IMR-90 (cell line): ENCODE results near the gene FAM83F. TPM values are rescaled to one million over a fixed set of nuclear protein-coding genes. Genes with fewer than 3 reads are reported as not detected.

Source experiments
- ATAC-seq: fragments of 200-7000 bp; cut with Tn5 transposase; 2 replicates; pipeline ENCODE4 v1.9.1; 2020; ENCODE audit warnings: low read depth, mild to moderate bottlenecking, moderate library complexity
- BruUV-seq: library from RNA; stranded (reverse); fragments of 400-500 nt; replicated peaks from 2 replicates; lab custom pipeline; 2021; lab: Mats Ljungman, UMichigan
- CTCF ChIA-PET: fragments of 300-600 bp; formaldehyde crosslinking; extraction: SDS; loops from one replicate; lab custom pipeline; 2021; ENCODE audit warnings: antibody characterized with exemption; lab: Yijun Ruan, JAX
- POLR2A ChIA-PET: fragments of 300-600 bp; sonication (Branson Sonifier 250); formaldehyde crosslinking; loops from one replicate; lab custom pipeline; 2022; ENCODE audit warnings: antibody characterized with exemption; ENCODE audit not compliant: unreplicated experiment; lab: Charles Lee
- DNase-seq: peaks from one replicate; pipeline ENCODE4 v3.0.0; 2013
- H2AFZ ChIP-seq: replicated peaks from 2 replicates; pipeline ENCODE3; 2013; ENCODE audit warnings: low read length, mild to moderate bottlenecking; ENCODE audit not compliant: poor library complexity
- H2AK5ac ChIP-seq: 2 replicates; pipeline ENCODE4 v1.6.1; 2013; ENCODE audit warnings: low read depth, low read length, inconsistent platforms
- H2AK9ac ChIP-seq: replicated peaks from 2 replicates; pipeline ENCODE3; 2013; ENCODE audit warnings: mild to moderate bottlenecking, low read depth, low read length, moderate library complexity; ENCODE audit not compliant: poor library complexity
- H2BK120ac ChIP-seq: 2 replicates; pipeline ENCODE4 v1.6.1; 2013; ENCODE audit warnings: low read depth, low read length, inconsistent platforms
- H2BK15ac ChIP-seq: 3 replicates; pipeline ENCODE4 v1.6.1; 2013; ENCODE audit warnings: low read depth, low read length, inconsistent platforms
- H2BK20ac ChIP-seq: 2 replicates; pipeline ENCODE4 v1.6.1; 2013; ENCODE audit warnings: low read depth, mild to moderate bottlenecking, inconsistent platforms, low read length, moderate library complexity
- H2BK5ac ChIP-seq: 2 replicates; pipeline ENCODE4 v1.6.1; 2013; ENCODE audit warnings: mild to moderate bottlenecking, low read depth, low read length, inconsistent platforms; ENCODE audit not compliant: poor library complexity, severe bottlenecking
- H3K14ac ChIP-seq: replicated peaks from 2 replicates; pipeline ENCODE4 v1.6.1; 2013; ENCODE audit warnings: low read depth, low read length, inconsistent platforms
- H3K18ac ChIP-seq: 2 replicates; pipeline ENCODE4 v1.6.1; 2013; ENCODE audit warnings: low read depth, low read length, control low read depth
- H3K23ac ChIP-seq: 2 replicates; pipeline ENCODE4 v1.6.1; 2013; ENCODE audit warnings: low read depth, low read length, inconsistent platforms
- H3K27ac ChIP-seq: 2 replicates; pipeline ENCODE4 v1.5.1; 2013; ENCODE audit warnings: mild to moderate bottlenecking, control low read depth, low read length; ENCODE audit not compliant: insufficient read depth
- H3K27me3 ChIP-seq: 2 replicates; pipeline ENCODE4 v1.6.1; 2013; ENCODE audit warnings: low read length; ENCODE audit not compliant: control insufficient read depth, insufficient read depth
- H3K36me3 ChIP-seq: 2 replicates; pipeline ENCODE4 v1.6.1; 2013; ENCODE audit warnings: low read length, mixed read lengths; ENCODE audit not compliant: control insufficient read depth, insufficient read depth
- H3K4ac ChIP-seq: 2 replicates; pipeline ENCODE4 v1.6.1; 2013; ENCODE audit warnings: low read depth, low read length, inconsistent platforms
- H3K4me1 ChIP-seq: 2 replicates; pipeline ENCODE4 v1.6.1; 2013; ENCODE audit warnings: low read length, mixed read lengths; ENCODE audit not compliant: control insufficient read depth, insufficient read depth
- H3K4me2 ChIP-seq: 2 replicates; pipeline ENCODE4 v1.6.1; 2013; ENCODE audit warnings: low read depth, mild to moderate bottlenecking, control low read depth, low read length, moderate library complexity
- H3K4me3 ChIP-seq: 2 replicates; pipeline ENCODE4 v1.5.1; 2013; ENCODE audit warnings: low read depth, mild to moderate bottlenecking, control low read depth, low read length, moderate library complexity; ENCODE audit not compliant: insufficient read depth
- H3K56ac ChIP-seq: 2 replicates; pipeline ENCODE4 v1.6.1; 2013; ENCODE audit warnings: low read length, inconsistent platforms; ENCODE audit not compliant: insufficient read depth; ENCODE audit errors: extremely low read depth
- H3K79me1 ChIP-seq, 2 experiments: 2 replicates each; pipeline ENCODE4 v1.6.1; 2013; ENCODE audit warnings: low read length in 2 of 2, inconsistent platforms in 1 of 2, low read depth in 1 of 2
- H3K9ac ChIP-seq: 2 replicates; pipeline ENCODE4 v1.6.1; 2013; ENCODE audit warnings: low read depth, low read length, control low read depth
- H3K9me1 ChIP-seq: 2 replicates; pipeline ENCODE4 v1.6.1; 2013; ENCODE audit warnings: low read length, inconsistent platforms; ENCODE audit not compliant: insufficient read depth
- H3K9me3 ChIP-seq: 2 replicates; pipeline ENCODE4 v1.6.1; 2013; ENCODE audit warnings: low read length; ENCODE audit not compliant: control insufficient read depth, insufficient read depth
- H4K20me1 ChIP-seq: 2 replicates; pipeline ENCODE4 v1.6.1; 2013; ENCODE audit warnings: low read length, inconsistent platforms; ENCODE audit not compliant: insufficient read depth
- H4K5ac ChIP-seq: 2 replicates; pipeline ENCODE4 v1.6.1; 2013; ENCODE audit warnings: mild to moderate bottlenecking, low read depth, low read length, control low read depth
- H4K8ac ChIP-seq, 2 experiments: 2 replicates each; pipeline ENCODE4 v1.6.1; 2013; ENCODE audit warnings: low read depth in 2 of 2, low read length in 2 of 2, control low read depth in 1 of 2, inconsistent platforms in 1 of 2
- H4K91ac ChIP-seq: 2 replicates; pipeline ENCODE4 v1.6.1; 2013; ENCODE audit warnings: low read depth, low read length, inconsistent platforms; ENCODE audit not compliant: insufficient read depth
- MAFK ChIP-seq: IDR thresholded peaks from 2 replicates; pipeline ENCODE4 v1.6.1; 2012; ENCODE audit warnings: low read depth, low read length, improper control_type of control experiment
- NFE2L2 ChIP-seq: fragments of 150-350 bp; IDR thresholded peaks from 2 replicates; pipeline ENCODE4 v1.6.1; 2016; ENCODE audit warnings: low read depth, mild to moderate bottlenecking, low read length
- RAD21 ChIP-seq: IDR thresholded peaks from 2 replicates; pipeline ENCODE4 v1.6.1; 2012; ENCODE audit warnings: low read length, improper control_type of control experiment
- RCOR1 ChIP-seq: IDR thresholded peaks from 2 replicates; pipeline ENCODE4 v1.6.1; 2012; ENCODE audit warnings: mild to moderate bottlenecking, low read length, improper control_type of control experiment; ENCODE audit not compliant: insufficient replicate concordance
- SMC3 ChIP-seq: fragments of 150-350 bp; IDR thresholded peaks from 2 replicates; pipeline ENCODE4 v1.6.1; 2016; ENCODE audit warnings: low read depth, mild to moderate bottlenecking, antibody characterized with exemption, low read length, moderate library complexity
- WGBS, 2 experiments: methylation state at CpG; one replicate each; pipeline versions ENCODE4 v1.1.5 to v1.1.7; 2013; ENCODE audit warnings: missing lambda C conversion rate in 2 of 2; ENCODE audit not compliant: insufficient read length in 1 of 2; ENCODE audit errors: extremely low coverage in 2 of 2; 5-methylcytosine and 5-hydroxymethylcytosine counted together
- dilution Hi-C: fragments of 300-500 bp; cut with HindIII; formaldehyde crosslinking; loops from one replicate; pipeline ENCODE4 v1.14.3; 2018; ENCODE audit warnings: low sequenced_read_pairs; ENCODE audit not compliant: unreplicated experiment
- in situ Hi-C: fragments of 300-500 bp; cut with MboI; formaldehyde crosslinking; loops from 3 replicates; pipeline ENCODE4 v1.14.3; 2019; ENCODE audit warnings: low sequenced_read_pairs, inconsistent platforms, mixed read lengths
- intact Hi-C: fragments of 100-400 bp; cut with micrococcal nuclease; formaldehyde crosslinking; loops from 2 replicates; pipeline ENCODE4 v1.10.0; 2022
- polyA plus RNA-seq, 3 experiments: library from polyadenylated mRNA; depleted of rRNA; stranded (reverse); fragments of >200 nt; gene quantifications; 2 replicates each; pipeline ENCODE4 v1.2.3, GENCODE V29; 2012; ENCODE audit warnings: low replicate concordance in 1 of 3
- total RNA-seq: library from RNA; depleted of rRNA; stranded (reverse); fragments of >200 nt; gene quantifications from 2 replicates; pipeline ENCODE4 v1.2.3, GENCODE V29; 2012

Gene FAM83F
- total and polyA plus RNA-seq, 2 of the 4 experiments (the other 2 are of a cell fraction) = not detected

- Histone ChIP-seq H3K56ac (no peak overlapping the region), H2AK9ac (no peak overlapping the region), H2AFZ (no peak overlapping the region), H3K14ac (no peak overlapping the region), H3K27me3 (peaks cover 62% of the 10 kb centered on the region), H3K4ac (no peak overlapping the region), H3K27ac (no peak overlapping the region), H4K91ac (no peak overlapping the region), H3K36me3 (no peaks in the 10 kb centered on the region), H3K4me3 (no peak overlapping the region), H2BK120ac (no peak overlapping the region), H2BK15ac (no peak overlapping the region), H3K4me1 (no peaks in the 10 kb centered on the region), H2BK5ac (no peak overlapping the region), H3K9ac (no peak overlapping the region), H3K9me1 (no peaks in the 10 kb centered on the region), H3K18ac (no peak overlapping the region), H3K4me2 (no peak overlapping the region), H3K23ac (no peak overlapping the region), H4K8ac (no peak overlapping the region), H4K20me1 (no peaks in the 10 kb centered on the region), H2AK5ac (no peak overlapping the region), H3K9me3 (no peaks in the 10 kb centered on the region), H3K79me1 (no peaks in the 10 kb centered on the region), H2BK20ac (no peak overlapping the region), H4K5ac (no peak overlapping the region)
- BruUV-seq = no TSS peak
- in situ Hi-C loops = no loop called here
- no peak for ATAC-seq
- peak; percentile 15 for DNase-seq
- ChIA-PET POLR2A (no interaction called here), CTCF (no interaction called here)
- WGBS, 2 experiments = 83% methylated on average over 1 of the region's 6 CpGs; no CpG with 5 or more reads in 1 of the 2 experiments
- intact Hi-C loops = no loop called here
- dilution Hi-C loops = no loop called here
- no peak for TF ChIP-seq RAD21
- no peak for TF ChIP-seq NFE2L2
- no peak for TF ChIP-seq SMC3
- TF ChIP-seq RCOR1 = no peak
- TF ChIP-seq MAFK = no peak
Measured at GRCh38 chr22:39980596-39980995, 14.2 kb upstream of the FAM83F start.
